AG09319 (cell line): ENCODE measurements around the gene GALNT1.

ENCODE experiments used
- DNase-seq: peaks from one replicate; pipeline ENCODE4 v3.0.0-alpha.2; 2010; ENCODE audit warnings: low read depth; ENCODE audit errors: extremely low read depth
- CTCF ChIP-seq: IDR thresholded peaks from 2 replicates; pipeline ENCODE4 v1.5.1; 2011; ENCODE audit warnings: low read depth, mild to moderate bottlenecking, inconsistent platforms, low read length, moderate library complexity

The GALNT1 gene

GRCh38 chr18:35577045-35577848, 4.3 kb upstream of the GALNT1 start:
- no peak for DNase-seq
- TF ChIP-seq CTCF, result no peak

- no peak for DNase-seq
These were observed 3.1 kb upstream of the GALNT1 start for GRCh38 chr18:35578481-35578880.

GRCh38 chr18:35578936-35579335, 2.6 kb upstream of the GALNT1 start:
- TF ChIP-seq CTCF, result no peak

More at GRCh38 chr18:35578481-35578880, 3.1 kb upstream of the GALNT1 start:
- no peak for TF ChIP-seq CTCF

GRCh38 chr18:35580701-35581539, 620 bp upstream of the GALNT1 start:
- TF ChIP-seq CTCF, result no peak
- DNase-seq, result peak; percentile 8

More at GRCh38 chr18:35578936-35579335, 2.6 kb upstream of the GALNT1 start:
- DNase-seq, result no peak

- no peak for DNase-seq
- no peak for TF ChIP-seq CTCF
These were observed 530 bp downstream of the GALNT1 start for GRCh38 chr18:35581898-35582641.

GRCh38 chr18:35582899-35583558, 1.5 kb downstream of the GALNT1 start:
- DNase-seq, result no peak
- TF ChIP-seq CTCF, result no peak
